Tibial artery (tissue), 4 donors: Measurements from ENCODE around the gene RERE.

ENCODE experiments used
- DNase-seq, 2 donors: peaks; one replicate each; pipeline ENCODE4 v3.0.0-alpha.2; 2019
- H3K27ac ChIP-seq, 2 donors: fragments of 200-600 bp; sonication (generic) in 1 of 2; 1 replicate in 1 of 2; 2 replicates in 1 of 2; pipeline ENCODE4 v1.5.1; 2018 to 2019; ENCODE audit warnings: mild to moderate bottlenecking in 1 of 2
- H3K27me3 ChIP-seq, 2 donors: fragments of 200-600 bp; sonication (generic) in 1 of 2; one replicate each; pipeline versions ENCODE4 v1.5.1 to v1.6.0; 2016 to 2019
- H3K36me3 ChIP-seq, 3 donors: fragments of 200-600 bp; sonication (generic) in 2 of 3; one replicate each; pipeline ENCODE4 v1.5.1; 2016 to 2019; ENCODE audit warnings: mild to moderate bottlenecking in 2 of 3
- H3K4me1 ChIP-seq, 4 donors: fragments of 200-600 bp; sonication (generic) in 2 of 4; 1 replicate in 3 of 4; 2 replicates in 1 of 4; pipeline ENCODE4 v1.5.1; 2016 to 2019
- H3K4me3 ChIP-seq, 2 donors: fragments of 200-600 bp; sonication (generic) in 1 of 2; 1 replicate in 1 of 2; 2 replicates in 1 of 2; pipeline ENCODE4 v1.5.1; 2018 to 2019; ENCODE audit warnings: mild to moderate bottlenecking in 2 of 2
- H3K9me3 ChIP-seq, 3 donors: fragments of 200-600 bp; sonication (generic) in 1 of 3; one replicate each; pipeline ENCODE4 v1.5.1; 2016 to 2019
- intact Hi-C: fragments of 100-400 bp; cut with DNase I; formaldehyde crosslinking; loops from one replicate; pipeline ENCODE4 v1.15.0; 2023; ENCODE audit warnings: low total_unique reads
- TF ChIP-seq, protein P1 (sequence below), 2 experiments: fragments of 200-600 bp in 1 of 2; fragments of 450-650 bp in 1 of 2; IDR thresholded peaks; one replicate each; pipeline ENCODE4 v1.5.1; 2017 to 2019; ENCODE audit warnings: antibody characterized with exemption in 2 of 2, mild to moderate bottlenecking in 1 of 2, moderate library complexity in 1 of 2

Gene RERE

DNA sequence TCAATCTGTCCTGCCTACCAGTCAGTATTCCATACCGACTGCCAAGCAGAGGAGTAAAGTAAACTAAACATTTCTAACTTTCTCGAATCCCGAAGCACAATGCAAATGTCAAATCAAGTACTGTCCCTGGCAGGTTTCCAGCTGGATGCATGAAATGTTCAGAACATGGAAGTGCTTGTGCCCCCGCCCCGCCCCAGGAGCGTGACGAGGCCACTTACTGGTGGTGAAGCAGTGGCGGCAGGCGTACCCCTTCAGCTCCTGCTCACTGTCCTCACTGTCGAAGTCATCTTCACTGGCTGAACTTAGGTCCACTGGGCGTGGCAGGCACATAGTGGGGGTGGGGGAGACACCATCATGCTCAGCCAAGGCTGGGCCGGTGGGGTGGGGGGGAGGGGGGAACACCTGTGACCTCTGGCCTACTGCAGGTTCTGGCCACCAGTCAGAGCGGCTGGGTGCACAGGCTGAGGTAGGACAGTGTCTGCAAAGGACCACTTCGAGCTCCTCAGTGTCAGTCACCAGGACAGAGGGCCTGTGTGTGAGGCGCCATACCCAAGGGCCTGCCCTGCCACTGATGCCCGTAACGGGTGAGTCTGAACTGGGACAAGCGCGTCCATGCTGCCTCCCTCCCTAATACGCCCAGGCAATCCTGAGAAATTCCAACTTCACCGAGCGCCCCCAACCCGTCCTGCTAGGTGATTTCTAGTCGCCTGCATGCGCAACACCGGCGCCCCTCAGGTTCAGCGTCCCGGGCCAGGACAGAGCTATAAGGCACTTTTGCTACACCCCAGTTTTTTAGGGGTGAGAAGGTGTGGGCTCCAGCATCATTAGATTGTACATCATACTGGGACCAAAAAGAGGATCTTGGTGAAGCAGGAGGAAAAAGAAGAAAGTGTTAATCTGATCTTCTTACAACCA, 452.7 kb downstream of the RERE start:
- H3K27me3 ChIP-seq, result no peaks in the 10 kb centered on the region
- intact Hi-C loops, result no loop called here
- TF ChIP-seq, protein P1, sequence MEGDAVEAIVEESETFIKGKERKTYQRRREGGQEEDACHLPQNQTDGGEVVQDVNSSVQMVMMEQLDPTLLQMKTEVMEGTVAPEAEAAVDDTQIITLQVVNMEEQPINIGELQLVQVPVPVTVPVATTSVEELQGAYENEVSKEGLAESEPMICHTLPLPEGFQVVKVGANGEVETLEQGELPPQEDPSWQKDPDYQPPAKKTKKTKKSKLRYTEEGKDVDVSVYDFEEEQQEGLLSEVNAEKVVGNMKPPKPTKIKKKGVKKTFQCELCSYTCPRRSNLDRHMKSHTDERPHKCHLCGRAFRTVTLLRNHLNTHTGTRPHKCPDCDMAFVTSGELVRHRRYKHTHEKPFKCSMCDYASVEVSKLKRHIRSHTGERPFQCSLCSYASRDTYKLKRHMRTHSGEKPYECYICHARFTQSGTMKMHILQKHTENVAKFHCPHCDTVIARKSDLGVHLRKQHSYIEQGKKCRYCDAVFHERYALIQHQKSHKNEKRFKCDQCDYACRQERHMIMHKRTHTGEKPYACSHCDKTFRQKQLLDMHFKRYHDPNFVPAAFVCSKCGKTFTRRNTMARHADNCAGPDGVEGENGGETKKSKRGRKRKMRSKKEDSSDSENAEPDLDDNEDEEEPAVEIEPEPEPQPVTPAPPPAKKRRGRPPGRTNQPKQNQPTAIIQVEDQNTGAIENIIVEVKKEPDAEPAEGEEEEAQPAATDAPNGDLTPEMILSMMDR (IDR thresholded peaks at IDR 0.05), result no peak
- peaks cover 0 to 67% (median 57%) of the 10 kb centered on the region in 4 donors for H3K4me1 ChIP-seq
- H3K9me3 ChIP-seq, result no peaks in the 10 kb centered on the region
- DNase-seq, result peak; percentile 29 to 67
- peaks cover 39 to 68% (median 60%) of the 10 kb centered on the region in 3 donors for H3K36me3 ChIP-seq
- no peak overlapping the region for H3K4me3 ChIP-seq
- peak overlapping the region; percentile 19 to 23 for H3K27ac ChIP-seq

DNA sequence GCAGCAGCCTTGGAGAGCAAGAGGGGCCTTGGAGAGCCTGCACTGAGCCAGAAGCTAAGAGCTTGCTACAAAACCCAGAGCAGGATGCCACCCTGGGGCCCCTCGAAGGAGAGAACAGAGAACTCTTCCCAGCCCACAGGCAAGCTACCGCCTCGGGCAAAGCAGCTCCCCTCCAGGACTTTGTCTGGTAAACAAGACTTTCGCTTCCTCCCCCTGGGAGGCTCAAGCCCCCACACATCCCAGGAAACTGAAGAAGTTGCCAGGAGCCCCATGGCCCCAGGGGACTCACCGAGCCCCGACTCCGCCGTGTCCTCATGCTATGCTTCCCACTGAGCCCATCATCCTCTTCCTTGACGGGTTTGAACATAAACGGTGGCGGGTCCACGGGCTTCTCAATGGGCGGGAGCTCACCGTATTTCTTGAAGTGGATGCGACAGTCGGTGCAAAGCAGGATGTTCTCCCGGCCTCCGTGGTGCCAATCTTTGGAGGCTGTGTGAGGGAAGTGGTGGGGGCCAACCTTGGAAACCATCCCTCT, 453.6 kb downstream of the RERE start:
- Histone ChIP-seq H3K9me3 (no peaks in the 10 kb centered on the region), H3K36me3 (peaks cover 49 to 77% (median 70%) of the 10 kb centered on the region in 3 donors), H3K4me3 (no peak overlapping the region), H3K27ac (peak overlapping the region; percentile 19 to 23), H3K27me3 (no peaks in the 10 kb centered on the region), H3K4me1 (peaks cover 0 to 57% (median 51%) of the 10 kb centered on the region in 4 donors)
- intact Hi-C loops, result no loop called here
- TF ChIP-seq, protein P1 (IDR thresholded peaks at IDR 0.05), result no peak
- DNase-seq, result peak in 1 of 2 donors; percentile 64

DNA sequence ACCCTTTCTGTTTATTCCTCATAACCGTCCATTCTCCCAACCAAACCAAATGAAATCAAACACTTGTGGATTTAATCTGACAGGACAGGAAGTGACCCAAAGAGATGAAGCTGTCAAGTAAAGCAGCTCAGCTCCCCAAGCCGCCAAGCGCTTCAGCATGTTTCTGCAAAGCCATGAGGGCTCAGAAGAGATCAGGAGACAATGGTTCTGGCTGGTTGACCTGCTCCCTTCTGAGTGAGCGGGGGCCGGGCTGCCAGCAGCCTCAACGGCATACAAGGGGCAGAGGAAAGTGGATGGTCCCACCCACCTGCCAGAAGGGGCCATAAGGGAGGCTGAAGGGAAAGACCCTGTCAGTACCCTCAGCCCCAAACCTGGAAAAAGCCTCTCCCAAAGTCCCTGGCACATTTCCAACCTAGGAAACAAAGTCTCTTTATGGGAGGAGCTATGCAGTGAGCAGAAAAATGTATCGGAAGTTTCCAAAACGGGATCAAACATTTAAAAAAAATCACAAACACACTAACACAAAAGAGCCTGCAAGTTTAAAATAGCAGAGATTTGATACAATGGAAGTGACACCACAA, 454.2 kb downstream of the RERE start:
- H3K27ac ChIP-seq, result peak overlapping the region; percentile 19 to 23
- TF ChIP-seq, protein P1 (IDR thresholded peaks at IDR 0.05), result no peak
- peaks cover 54 to 83% (median 75%) of the 10 kb centered on the region in 3 donors for H3K36me3 ChIP-seq

DNA sequence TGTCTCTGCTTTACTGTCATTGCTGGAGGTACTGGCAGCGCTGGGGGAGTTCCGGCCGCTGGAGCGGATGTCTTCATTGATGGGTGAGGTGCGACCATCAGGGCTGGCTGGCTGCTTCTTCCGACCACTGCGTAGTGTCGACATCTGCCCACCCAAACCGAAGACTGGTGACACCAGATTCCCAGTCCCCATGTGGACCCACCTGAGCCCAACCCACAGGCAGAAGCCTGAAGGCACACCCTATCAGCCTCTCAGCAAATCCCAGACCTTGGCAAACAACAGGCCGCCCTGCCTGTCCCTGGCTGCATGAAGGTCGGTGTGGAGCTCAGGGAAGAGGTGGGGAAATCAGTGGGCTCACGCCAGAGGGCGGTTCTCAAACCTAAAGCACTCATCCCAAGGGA, 454.7 kb downstream of the RERE start:
- intact Hi-C loops, result no loop called here
- no peaks in the 10 kb centered on the region for H3K27me3 ChIP-seq
- H3K4me3 ChIP-seq, result no peak overlapping the region
- no peaks in the 10 kb centered on the region for H3K9me3 ChIP-seq
- TF ChIP-seq, protein P1 (IDR thresholded peaks at IDR 0.05), result no peak
- peak overlapping the region; percentile 19 to 23 for H3K27ac ChIP-seq
- peaks cover 0 to 47% (median 43%) of the 10 kb centered on the region in 4 donors for H3K4me1 ChIP-seq
- peak in 1 of 2 donors; percentile 65 for DNase-seq
- H3K36me3 ChIP-seq, result peaks cover 60 to 89% (median 81%) of the 10 kb centered on the region in 3 donors

More for the DNA sequence above, 454.2 kb downstream of the RERE start:
- H3K27me3 ChIP-seq, result no peaks in the 10 kb centered on the region
- peaks cover 0 to 53% (median 48%) of the 10 kb centered on the region in 4 donors for H3K4me1 ChIP-seq
- no peaks in the 10 kb centered on the region for H3K9me3 ChIP-seq
- peak in 1 of 2 donors; percentile 60 for DNase-seq
- H3K4me3 ChIP-seq, result no peak overlapping the region
- intact Hi-C loops, result no loop called here

DNA sequence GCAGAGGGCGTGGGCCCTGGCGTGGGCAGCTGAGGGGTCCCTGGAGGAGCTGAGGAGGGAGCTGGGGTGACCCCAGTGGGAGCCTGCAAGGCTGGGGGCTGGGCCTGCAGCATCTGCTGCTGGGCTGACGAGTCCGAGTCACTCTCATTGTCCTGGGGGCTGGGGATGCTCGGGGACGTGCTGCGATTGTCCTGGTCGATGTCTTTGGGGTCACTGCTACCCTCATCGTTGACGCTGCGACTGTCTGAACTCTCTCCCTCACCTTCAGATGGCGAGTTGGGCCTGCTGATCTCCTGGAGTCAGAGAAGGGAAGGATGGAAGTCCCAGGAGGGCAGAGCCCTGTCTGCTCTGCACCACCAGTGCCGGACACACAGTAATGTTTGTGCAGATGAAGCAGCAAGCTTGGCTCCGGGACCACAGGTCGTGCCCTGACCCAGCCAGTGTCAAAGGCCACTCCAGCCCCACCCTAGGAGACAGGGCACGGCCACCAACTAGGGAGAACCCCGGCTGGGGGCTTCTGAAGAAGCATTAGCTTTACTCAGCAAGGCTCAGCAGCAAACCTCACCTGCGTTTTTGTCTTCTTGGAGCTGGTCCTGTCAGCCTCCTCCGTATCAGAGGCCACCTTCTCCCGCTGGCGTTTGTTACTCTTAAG, 456.1 kb downstream of the RERE start:
- no peak for DNase-seq
- intact Hi-C loops, result no loop called here
- Histone ChIP-seq H3K27me3 (no peaks in the 10 kb centered on the region), H3K36me3 (peaks cover 71 to 100% (median 92%) of the 10 kb centered on the region in 3 donors), H3K27ac (no peak overlapping the region), H3K4me3 (no peak overlapping the region), H3K4me1 (peaks cover 0 to 34% (median 30%) of the 10 kb centered on the region in 4 donors), H3K9me3 (no peaks in the 10 kb centered on the region)
- TF ChIP-seq, protein P1 (IDR thresholded peaks at IDR 0.05), result no peak
